ENCODE measurements around the gene CASZ1. TPM values are rescaled to one million over a fixed set of nuclear protein-coding genes. Genes with fewer than 3 reads are reported as not detected.

CASZ1 gene
- total and polyA plus RNA-seq, 10 of the 15 experiments (the other 5 are each of a cell fraction or from before 2014, with no cell fraction given) = 0.52 to 9.8 (median 3.7) TPM

- H3K4me1 ChIP-seq (ENCODE audit: control insufficient read depth, insufficient read depth, low read length) = no peaks in the 10 kb centered on the region
- intact Hi-C loops (cut with micrococcal nuclease; ENCODE audit: unreplicated experiment) = no loop called here
- in situ Hi-C loops (cut with MboI) = no loop called here
- no peak for FAIRE-seq
- H3K79me2 ChIP-seq (ENCODE audit: control insufficient read depth, insufficient read depth, low read length) = no peaks in the 10 kb centered on the region
- no peaks in the 10 kb centered on the region for H3K9me3 ChIP-seq (replicated peaks; ENCODE audit: control insufficient read depth, insufficient read depth, low read length)
- no peaks in the 10 kb centered on the region for H4K20me1 ChIP-seq (ENCODE audit: control insufficient read depth, insufficient read depth)
- no peak overlapping the region for H3K9ac ChIP-seq (ENCODE audit: control insufficient read depth, insufficient read depth, low read length)
- no peak for TF ChIP-seq ATF7 (IDR thresholded peaks at IDR 0.05; ENCODE audit: low read depth)
- TF ChIP-seq BCL11A (IDR thresholded peaks at IDR 0.05; ENCODE audit: low read depth, low read length) = no peak
- TF ChIP-seq, protein P1, sequence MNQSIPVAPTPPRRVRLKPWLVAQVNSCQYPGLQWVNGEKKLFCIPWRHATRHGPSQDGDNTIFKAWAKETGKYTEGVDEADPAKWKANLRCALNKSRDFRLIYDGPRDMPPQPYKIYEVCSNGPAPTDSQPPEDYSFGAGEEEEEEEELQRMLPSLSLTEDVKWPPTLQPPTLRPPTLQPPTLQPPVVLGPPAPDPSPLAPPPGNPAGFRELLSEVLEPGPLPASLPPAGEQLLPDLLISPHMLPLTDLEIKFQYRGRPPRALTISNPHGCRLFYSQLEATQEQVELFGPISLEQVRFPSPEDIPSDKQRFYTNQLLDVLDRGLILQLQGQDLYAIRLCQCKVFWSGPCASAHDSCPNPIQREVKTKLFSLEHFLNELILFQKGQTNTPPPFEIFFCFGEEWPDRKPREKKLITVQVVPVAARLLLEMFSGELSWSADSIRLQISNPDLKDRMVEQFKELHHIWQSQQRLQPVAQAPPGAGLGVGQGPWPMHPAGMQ (IDR thresholded peaks at IDR 0.05; ENCODE audit: borderline replicate concordance) = no peak
- no peak overlapping the region for H3K4me2 ChIP-seq (ENCODE audit: control insufficient read depth, insufficient read depth)
- ChIA-PET POLR2A (no interaction called here), CTCF (no interaction called here), SMC1A (ENCODE audit: uncharacterized antibody, unreplicated experiment) (no interaction called here), RAD21 (ENCODE audit: unreplicated experiment) (no interaction called here)
- no peak overlapping the region for H3K27ac ChIP-seq (ENCODE audit: control insufficient read depth, insufficient read depth)
- BruUV-seq (replicated peaks) = no TSS peak
- no peaks in the 10 kb centered on the region for H3K36me3 ChIP-seq (ENCODE audit: control insufficient read depth in 2 of 2, insufficient read depth in 2 of 2, low read length in 1 of 2)
- DNase-seq (ENCODE audit: low read depth, low spot score) = no peak
- ATAC-seq = no peak
- H3K27me3 ChIP-seq (replicated peaks in 1 of 2; ENCODE audit: control insufficient read depth in 2 of 2, insufficient read depth in 2 of 2, low read length in 1 of 2) = peaks cover 0 to 2% of the 10 kb centered on the region in 2 experiments; a peak in 3 of 4 replicates
- no peak overlapping the region for H3K4me3 ChIP-seq
- 44% methylated on average over 13 of the region's 13 CpGs for WGBS (ENCODE audit: insufficient coverage, insufficient replicate concordance, low lambda C conversion rate, missing lambda C conversion rate)
- no peak overlapping the region for H2AFZ ChIP-seq (ENCODE audit: control insufficient read depth, low read depth, low read length)
These were observed 90.5 kb downstream of the CASZ1 start for GRCh38 chr1:10705953-10706352.

- H3K36me3 ChIP-seq (ENCODE audit: control insufficient read depth in 2 of 2, insufficient read depth in 2 of 2, low read length in 1 of 2) = no peaks in the 10 kb centered on the region
- intact Hi-C loops (cut with micrococcal nuclease; ENCODE audit: unreplicated experiment) = no loop called here
- no peak overlapping the region for H3K4me2 ChIP-seq (ENCODE audit: control insufficient read depth, insufficient read depth)
- ChIA-PET SMC1A (ENCODE audit: uncharacterized antibody, unreplicated experiment) (no interaction called here), CTCF (no interaction called here), POLR2A (no interaction called here), RAD21 (ENCODE audit: unreplicated experiment) (no interaction called here)
- FAIRE-seq (no peak), DNase-seq (ENCODE audit: low read depth, low spot score) (no peak), ATAC-seq (no peak)
- no peak overlapping the region for H2AFZ ChIP-seq (ENCODE audit: control insufficient read depth, low read depth, low read length)
- no peak overlapping the region for H3K4me3 ChIP-seq
- H4K20me1 ChIP-seq (ENCODE audit: control insufficient read depth, insufficient read depth) = no peaks in the 10 kb centered on the region
- 53% methylated on average over 36 of the region's 44 CpGs for WGBS (ENCODE audit: insufficient coverage, insufficient replicate concordance, low lambda C conversion rate, missing lambda C conversion rate)
- H3K4me1 ChIP-seq (ENCODE audit: control insufficient read depth, insufficient read depth, low read length) = no peaks in the 10 kb centered on the region
- no peak overlapping the region for H3K9ac ChIP-seq (ENCODE audit: control insufficient read depth, insufficient read depth, low read length)
- BruUV-seq (replicated peaks) = no TSS peak
- in situ Hi-C loops (cut with MboI) = no loop called here
- peaks cover 0 to 2% of the 10 kb centered on the region in 2 experiments; a peak in 3 of 4 replicates for H3K27me3 ChIP-seq (replicated peaks in 1 of 2; ENCODE audit: control insufficient read depth in 2 of 2, insufficient read depth in 2 of 2, low read length in 1 of 2)
- no peaks in the 10 kb centered on the region for H3K9me3 ChIP-seq (replicated peaks; ENCODE audit: control insufficient read depth, insufficient read depth, low read length)
- no peak for TF ChIP-seq MXI1 (IDR thresholded peaks at IDR 0.05; ENCODE audit: low read depth, low read length)
- no peak for TF ChIP-seq CTCF (IDR thresholded peaks at IDR 0.05 in 2 of 3, conservative IDR thresholded peaks at IDR 0.05 in 1 of 3; ENCODE audit: control insufficient read depth in 2 of 3, extremely low read depth in 1 of 3, insufficient read depth in 1 of 3, low read depth in 3 of 3, low read length in 3 of 3)
- no peak overlapping the region for H3K27ac ChIP-seq (ENCODE audit: control insufficient read depth, insufficient read depth)
- no peaks in the 10 kb centered on the region for H3K79me2 ChIP-seq (ENCODE audit: control insufficient read depth, insufficient read depth, low read length)
These were observed 92.0 kb downstream of the CASZ1 start for GRCh38 chr1:10704368-10704882.
